Measurements from ENCODE around the gene CDH13.

- TF ChIP-seq CTCF (conservative IDR thresholded peaks at IDR 0.05; ENCODE audit: low read length) (peak; percentile 40; the same call in 1 of the 2 replicates), EZH2phosphoT487 (IDR thresholded peaks at IDR 0.05; ENCODE audit: borderline replicate concordance, low read depth, low read length) (no peak)
These were observed 1165.6 kb downstream of the CDH13 start for GRCh38 chr16:83792391-83792790.

Measured in OCI-LY7 (cell line).